GM21528 (cell line): ENCODE data around the gene GTF2E1.
"Not testable (repeated sequence)": the region's sequence is repeated elsewhere in the genome, so short reads cannot be mapped to it uniquely, and the experiment has no call there.

Source experiments
- ATAC-seq: cut with Tn5 transposase; IDR thresholded peaks from one replicate; pipeline ENCODE4 v1.9.1; 2021; ENCODE audit warnings: mild to moderate bottlenecking, moderate library complexity; ENCODE audit not compliant: unreplicated experiment, low FRiP score

The GTF2E1 gene

DNA sequence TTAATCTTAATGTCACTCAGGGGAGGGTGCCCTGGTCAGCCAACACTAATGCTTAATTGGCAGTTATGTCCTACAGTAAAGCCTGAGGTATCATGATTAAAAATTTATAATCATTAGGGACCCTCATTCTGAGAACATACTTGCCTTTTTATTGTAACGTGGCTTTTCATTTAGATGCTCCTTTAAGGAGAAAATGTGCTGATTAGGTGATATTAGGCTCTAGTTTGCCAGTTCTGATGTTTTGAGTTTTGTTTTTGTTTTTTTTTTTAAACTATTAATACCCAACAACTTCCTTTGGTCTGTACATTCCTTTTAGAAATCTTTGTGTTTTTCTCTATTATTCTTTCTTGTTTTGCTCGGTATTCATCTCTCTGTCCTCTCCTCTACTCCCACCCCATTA is 10.3 kb downstream of the GTF2E1 start:
- ATAC-seq = no peak

DNA sequence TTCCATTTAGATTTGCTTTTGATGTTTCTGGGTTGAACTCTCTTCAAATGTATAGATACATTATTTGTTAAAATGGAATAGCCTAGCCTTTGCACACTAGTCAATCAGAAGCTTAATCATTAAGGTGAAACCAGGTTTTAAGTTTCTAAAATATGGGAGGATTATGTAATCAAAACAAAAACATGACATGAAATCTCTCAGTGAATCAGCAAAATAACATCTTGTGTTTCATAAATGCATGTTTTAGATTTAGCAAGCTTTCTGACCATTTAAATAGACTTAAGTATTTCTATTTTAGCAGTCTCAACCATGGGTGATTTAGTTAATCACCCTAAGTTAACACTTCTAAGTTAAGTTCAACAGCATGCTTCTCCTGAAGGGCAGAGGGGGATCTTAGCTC is 11.3 kb downstream of the GTF2E1 start:
- ATAC-seq = no peak

DNA sequence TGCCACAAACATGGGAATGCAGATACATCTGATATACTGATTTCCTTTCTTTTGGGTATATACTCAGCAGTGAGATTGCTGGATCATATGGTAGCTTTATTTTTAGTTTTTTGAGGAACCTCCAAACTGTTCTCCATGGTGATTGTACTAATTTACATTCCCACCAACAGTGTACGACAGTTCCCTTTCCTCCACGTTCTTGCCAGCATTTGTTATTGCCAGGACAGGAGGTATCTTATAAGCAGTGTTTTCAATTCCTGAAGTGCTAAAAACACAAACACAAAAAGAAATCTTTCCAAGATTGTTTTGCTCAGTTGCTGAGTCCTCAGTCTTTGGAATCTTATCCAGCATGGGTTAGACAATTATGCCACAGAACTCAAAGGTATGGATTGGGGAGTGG is 13.5 kb downstream of the GTF2E1 start:
- ATAC-seq = no peak

DNA sequence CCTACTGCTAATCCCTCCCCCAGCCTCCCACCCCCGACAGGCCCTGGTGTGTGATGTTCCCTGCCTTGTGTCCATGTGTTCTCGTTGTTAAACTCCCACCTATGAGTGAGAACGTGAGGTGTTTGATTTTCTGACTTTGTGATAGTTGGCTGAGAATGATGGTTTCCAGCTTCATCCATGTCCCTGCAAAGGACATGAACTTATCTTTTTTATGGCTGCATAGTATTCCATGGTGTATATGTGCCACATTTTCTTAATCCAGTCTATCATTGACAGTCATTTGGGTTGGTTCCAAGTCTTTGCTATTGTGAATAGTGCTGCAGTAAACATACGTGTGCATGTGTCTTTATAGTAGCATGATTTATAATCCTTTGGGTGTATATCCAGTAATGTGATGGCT is 16.0 kb downstream of the GTF2E1 start:
- ATAC-seq = not testable (repeated sequence)

DNA sequence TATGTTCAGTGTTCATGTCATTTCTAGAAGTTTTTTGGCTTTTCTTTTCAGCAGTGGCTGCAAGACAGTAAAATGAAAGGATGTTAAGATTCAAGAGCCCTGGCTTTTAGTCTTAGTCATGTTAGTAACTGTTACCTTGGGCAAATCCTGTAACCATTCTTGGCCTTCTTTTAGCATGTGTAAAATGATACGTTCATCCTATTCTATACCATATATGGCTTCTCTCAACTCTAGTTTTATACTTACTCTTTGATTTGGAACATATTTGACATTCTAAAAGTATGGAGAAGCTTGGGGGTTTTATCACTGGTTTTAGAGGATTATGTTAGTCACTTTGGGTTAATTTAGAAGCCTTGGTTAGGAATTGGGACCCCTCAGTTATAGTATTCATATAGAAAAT is 20.1 kb downstream of the GTF2E1 start:
- ATAC-seq = no peak

DNA sequence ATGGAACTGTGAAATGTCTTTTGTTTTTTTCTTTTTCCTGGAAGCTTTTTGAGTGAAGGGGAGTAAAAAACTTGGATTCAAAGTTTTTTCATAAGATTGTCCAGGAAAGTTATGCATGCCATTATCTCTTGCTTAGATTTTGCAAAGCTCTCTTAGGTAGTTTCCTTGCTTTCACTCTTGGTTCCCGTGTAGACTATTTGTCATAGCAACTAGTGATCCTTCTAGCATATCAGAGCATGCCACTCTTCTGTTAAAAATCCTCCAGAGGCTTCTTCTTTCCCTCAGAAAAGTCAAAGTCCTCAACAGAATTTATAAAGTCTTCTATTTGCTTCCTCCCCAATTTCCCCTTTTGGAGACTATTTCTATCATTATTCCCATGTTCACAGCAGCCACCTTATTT is 21.1 kb downstream of the GTF2E1 start:
- peak; percentile 68 for ATAC-seq

DNA sequence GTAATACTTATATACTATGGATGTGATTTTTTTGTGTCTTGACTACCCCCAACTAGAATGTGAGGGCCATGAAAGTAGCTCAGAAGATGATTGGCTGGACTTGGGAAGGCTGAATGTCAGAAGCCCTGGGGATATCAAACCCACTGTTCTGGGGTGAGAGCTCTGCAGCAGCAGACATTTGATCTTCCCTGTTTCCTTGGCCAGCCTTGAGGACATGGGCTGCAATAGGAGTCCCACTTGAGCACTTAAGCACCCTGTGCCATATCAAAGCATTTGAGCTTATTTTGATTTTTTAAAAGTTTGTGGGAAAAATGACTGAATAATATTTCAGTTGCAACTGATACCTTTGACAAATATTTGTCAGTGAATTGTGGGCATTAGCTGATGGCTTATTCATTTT is 21.7 kb downstream of the GTF2E1 start:
- no peak for ATAC-seq

DNA sequence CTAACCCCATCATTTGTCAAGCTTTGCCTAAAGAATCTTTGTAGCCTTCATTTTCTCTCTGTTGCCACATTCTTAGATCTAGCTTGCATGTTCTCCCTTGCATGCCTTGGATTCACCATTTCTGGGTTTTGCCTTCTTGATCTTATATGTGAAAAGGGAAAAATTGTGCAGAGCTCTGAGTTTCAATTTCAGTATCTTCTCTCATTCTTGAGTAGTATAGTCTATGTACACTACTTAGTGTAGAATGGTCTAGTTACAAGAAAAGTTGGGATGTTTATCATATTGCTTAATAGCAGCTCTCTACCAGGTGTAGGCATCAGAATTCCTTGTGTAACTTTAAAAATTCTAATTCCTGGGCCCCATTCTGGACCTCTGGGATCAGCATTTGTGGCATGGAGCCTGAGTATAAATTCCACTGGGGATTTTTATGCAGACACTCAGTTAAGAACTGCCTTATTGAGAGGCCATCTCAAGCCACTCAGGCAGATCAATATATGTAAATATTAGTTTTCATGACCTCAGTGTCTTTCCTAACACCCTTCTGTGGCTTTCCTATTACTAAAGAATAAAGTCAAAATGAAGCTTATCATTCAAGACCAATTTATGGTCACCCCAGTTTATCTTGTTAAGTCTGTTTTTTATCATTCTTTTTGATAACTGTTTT is 23.4 kb downstream of the GTF2E1 start:
- peak; percentile 72 for ATAC-seq

DNA sequence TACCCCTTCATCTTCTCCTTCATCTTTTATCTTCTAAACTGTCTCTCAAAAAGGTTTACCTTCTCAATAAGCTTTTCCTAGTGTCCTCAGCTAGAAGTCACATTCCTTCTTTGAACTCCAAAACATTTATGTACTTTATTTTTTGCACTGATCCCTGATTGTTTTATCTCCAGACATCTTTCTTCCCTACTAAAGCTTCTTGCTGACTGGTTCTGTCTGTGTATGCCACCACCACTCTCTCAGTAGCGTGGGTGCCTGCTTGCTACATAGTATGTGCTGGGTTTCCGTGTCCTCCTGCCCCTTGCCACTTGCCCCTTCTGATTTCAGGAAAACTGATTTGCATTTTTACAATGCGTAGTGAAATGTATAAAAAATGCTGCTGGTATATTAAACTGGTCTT is 24.0 kb downstream of the GTF2E1 start:
- no peak for ATAC-seq

DNA sequence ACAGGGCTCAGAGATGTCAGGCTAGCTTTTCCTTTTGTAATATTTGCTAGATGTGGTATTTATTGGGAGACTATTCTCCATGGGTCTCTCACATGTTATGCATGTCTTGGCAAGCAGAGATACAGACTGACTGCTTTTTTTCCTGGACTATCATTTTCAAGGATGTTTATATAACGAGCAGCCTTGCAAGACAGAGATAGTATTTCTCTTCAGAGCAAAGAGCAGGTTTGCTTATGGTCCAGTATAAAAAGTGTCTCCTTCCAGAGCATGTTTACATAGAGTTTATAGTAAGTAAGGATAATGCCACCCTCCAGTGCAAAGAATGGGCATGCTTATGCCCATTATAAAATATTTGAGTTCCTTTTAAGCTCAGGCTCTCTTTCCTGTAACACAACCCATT is 24.6 kb downstream of the GTF2E1 start:
- ATAC-seq = no peak

DNA sequence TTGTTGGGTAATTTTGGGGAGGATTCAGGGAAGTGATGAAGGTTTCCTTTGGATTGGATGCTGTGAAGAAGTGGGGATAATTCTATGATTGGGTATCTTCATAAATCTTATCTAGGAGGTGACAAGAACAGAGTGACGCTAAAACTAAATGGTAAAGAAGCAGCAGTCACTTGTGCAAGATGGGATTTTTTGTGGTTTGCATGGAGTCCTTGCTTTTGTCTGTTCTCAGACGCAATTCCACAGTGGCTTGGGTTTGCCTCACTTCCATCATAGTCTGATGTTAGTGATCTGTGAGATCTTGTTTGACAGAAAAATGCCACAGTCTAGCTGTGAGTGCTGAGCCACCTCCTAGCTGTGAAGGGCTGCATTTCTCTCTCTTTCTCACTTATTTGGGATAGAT is 26.9 kb downstream of the GTF2E1 start:
- no peak for ATAC-seq

DNA sequence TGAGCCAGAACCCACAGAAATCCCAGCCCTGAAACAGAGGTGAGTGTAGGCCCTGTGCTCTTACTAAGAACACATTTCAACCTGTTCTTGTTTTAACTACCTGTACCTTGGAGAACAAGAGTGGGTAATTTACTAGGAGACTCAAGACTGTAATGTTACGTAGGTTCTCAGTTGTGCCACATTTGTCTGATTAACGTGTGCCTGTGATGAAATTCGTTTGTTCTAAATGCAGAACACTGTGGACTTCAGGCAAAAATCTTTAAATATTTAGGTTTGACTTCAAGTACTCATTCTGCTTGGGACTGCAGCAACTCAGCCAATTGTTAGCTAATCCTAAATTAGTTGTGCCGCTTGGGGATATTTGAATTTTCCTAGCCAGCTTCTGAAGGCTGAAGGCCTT is 28.3 kb downstream of the GTF2E1 start:
- no peak for ATAC-seq

DNA sequence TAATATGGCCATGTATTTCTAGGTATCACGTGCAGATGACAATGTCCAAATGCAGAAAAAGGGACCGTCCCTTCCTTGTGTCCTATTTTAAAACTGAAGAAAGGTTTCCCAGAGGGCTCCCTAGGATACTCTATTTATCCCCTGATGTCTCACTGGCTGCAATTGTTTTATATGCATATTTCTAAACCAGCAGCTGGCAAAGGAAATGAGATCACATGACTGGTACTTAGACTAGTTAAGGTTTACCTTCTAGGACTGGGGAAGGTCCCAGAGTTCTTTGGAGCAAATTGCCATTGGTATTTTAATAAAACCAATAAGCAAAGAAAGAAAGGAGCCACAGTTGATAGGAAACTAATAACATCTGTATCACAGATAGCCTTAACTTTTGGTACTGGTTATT is 29.5 kb downstream of the GTF2E1 start:
- no peak for ATAC-seq

DNA sequence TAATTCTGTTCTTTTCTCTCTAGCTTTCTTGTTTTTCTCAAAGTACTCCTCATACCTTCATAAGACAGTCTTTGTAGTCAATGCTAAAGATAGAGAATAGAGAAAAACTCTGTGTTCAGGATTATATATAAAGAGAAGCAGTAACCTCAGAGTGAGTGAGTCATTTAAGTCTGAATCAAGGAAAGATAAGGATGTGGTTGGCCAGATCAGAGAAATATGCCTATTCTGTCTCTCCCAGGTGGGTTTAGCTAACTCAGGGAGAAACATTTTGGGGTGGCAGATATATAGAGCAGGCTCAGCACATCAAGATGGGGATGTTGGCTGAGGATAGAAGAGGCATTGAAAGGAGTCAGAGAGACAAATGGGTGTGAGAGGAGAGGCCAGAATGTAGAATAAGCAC is 31.4 kb downstream of the GTF2E1 start:
- ATAC-seq = peak; percentile 82

DNA sequence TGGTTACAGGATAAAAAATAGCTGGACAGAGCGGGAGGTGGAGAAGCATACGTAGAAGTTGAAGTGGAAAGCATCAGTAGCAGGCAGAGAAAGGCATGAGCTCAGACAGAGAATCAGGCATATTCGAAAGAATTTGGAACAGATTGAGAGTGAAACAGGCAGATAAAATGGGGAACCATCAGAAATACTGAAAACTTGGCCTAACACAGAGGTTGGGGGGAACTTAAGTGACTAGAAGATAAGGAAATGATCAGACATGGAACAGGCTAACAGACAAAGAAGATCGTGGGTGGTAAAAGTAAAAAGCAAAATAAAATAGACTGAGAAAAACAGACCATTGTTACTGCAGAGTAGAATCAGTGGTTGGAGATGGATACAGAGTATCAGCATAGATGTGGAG is 32.9 kb downstream of the GTF2E1 start:
- no peak for ATAC-seq

DNA sequence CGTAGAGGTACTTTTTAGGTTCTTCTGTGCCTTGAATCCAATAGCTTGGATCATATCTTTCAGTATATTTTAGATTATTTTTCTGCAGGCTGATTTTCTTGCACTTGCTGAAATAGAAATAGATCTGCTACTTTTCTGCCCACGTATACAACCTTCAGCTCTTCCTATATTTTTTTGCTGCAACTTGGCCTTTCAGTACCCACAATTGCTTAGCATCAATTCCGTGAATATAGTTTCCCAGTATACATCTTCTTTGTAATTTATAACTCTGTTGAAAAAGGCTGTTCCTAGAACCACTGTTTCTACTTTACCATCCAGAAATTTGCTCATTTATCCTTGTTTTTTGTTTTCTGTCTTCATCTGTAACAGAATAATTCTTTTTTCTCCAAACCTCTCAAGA is 36.2 kb downstream of the GTF2E1 start:
- ATAC-seq = no peak

DNA sequence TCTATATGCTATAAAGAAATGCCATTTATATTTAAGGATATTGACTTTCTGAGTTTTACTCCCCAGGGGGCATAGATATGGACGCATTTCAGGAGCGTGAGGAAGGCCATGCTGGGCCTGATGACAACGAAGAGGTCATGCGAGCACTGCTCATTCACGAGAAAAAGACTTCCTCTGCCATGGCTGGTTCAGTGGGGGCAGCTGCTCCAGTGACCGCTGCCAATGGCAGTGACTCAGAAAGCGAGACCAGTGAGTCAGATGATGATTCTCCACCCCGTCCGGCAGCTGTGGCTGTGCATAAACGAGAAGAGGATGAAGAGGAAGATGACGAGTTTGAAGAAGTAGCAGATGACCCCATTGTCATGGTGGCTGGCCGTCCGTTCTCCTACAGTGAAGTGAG is 38.4 kb downstream of the GTF2E1 start:
- ATAC-seq = peak; percentile 92

DNA sequence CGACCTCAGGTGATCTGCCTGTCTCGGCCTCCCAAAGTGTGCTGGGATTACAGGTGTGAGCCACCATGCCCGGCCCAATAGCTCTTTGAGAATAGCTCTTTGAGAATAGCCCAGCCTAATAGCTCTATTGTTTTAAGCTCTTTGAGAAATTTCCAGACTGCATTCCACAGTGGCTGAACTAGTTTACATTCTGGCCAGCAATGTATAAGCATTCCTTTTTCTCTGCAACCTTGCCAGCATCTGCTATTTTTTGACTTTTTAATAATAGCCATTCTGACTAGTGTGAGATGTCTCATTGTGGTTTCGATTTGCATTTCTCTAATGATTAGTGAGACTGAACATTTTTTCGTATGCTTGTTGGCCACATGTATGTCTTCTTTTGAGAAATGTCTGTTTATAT is 43.3 kb downstream of the GTF2E1 start:
- peak; percentile 57 for ATAC-seq

DNA sequence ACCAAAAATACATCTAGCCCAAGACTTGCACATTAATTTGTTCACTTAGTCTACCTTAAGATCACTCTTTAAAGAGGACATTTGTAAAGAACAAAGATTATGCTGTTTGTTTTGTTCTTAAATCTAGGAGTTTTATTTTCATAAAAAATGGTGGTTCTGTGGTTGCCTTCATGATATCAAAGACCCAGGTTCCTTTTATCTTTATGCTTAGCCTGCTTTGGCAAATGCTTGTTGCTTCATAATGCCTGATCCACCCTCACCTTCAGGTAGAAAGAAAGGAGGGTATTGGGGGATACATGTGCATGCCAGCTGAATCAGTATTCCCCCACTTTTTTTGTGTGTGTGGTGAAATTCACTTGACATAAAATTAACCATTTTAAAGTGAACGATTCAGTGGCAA is 48.5 kb downstream of the GTF2E1 start:
- no peak for ATAC-seq

DNA sequence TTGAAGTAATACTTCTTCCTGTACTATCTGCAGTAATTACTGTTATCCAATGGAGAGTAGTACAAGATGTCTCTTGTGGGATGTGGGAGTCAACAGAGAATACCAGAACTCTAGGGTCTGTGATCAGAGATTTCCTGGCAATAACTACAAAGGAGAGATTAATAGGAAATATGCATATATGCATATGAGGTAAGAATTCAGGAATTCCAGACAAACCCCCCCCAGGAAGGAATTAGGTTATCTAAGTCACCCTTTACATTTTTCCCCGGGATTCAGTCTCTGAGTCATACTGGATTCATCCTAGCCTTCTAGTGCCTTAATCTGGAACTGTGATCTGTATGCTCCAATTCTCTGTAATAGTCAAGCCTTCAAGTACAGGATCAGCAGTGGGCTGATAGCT is 49.4 kb downstream of the GTF2E1 start:
- no peak for ATAC-seq

DNA sequence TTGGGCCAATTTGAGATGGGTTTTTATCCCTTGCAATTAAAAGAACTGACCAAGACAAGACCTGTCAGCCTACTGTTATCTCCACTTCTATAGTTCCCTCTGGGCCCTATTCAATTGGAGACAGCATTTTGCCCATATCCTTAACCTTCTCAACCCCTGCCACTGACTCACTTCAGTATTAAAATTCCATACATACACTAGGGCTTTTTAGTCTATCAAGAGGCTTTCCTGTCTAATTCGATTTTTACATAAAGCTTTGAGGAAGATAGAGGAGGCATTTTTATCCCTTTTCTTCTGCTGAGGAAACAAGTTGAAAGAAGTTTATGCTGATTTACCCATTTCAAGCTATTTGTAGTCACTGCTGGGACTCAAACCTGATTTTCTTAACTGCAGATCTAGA is 51.1 kb downstream of the GTF2E1 start:
- no peak for ATAC-seq

DNA sequence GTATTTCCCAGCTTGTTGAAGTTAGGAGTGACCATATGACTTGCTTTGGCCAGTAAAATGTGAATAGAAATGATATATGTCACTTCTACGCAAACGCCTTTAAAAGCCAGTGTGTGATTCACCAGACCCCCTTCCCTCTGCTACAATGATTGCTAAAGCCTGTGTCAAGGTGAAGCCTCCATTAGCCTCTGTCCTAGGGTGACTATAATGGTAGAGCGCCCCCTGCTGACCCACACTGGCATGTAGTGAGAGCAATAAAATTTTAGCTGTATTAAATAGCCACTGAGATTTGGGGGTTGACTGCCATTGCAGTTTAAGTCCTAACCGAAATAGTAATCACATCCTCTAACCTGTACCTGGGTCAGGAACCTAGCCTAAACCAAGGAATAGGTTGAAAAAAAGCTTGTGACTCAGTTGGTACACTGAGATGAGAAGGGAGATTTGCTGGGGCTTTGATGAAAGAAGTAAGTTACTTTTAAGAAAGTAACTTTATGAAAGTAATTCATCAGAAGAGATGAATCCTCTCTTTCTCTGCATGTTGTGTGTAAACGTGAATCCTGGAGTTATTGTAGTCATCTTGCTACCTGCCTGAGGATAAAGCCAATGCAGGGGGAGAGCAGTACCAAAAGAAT is 52.6 kb downstream of the GTF2E1 start:
- ATAC-seq = peak; percentile 92

DNA sequence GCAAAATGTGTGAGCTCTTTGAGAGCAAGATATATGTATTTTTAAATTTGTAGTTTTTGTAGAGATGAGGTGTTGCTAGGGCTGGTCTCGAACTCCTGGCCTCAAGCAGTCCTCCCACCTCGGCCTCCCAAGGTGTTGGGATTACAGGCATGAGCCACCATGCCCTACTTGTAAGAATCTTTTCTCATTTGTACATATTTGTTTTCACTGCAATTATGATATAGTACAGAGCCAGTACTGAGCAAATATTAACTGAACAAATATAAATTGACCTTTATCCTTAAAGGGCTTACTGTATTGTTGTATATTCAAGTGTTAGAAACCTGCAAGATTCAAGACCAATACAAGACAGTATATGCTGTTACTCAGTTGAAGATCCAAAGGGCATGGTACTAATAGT is 53.4 kb downstream of the GTF2E1 start:
- no peak for ATAC-seq
